Thyroid gland (tissue), 4 donors: ENCODE measurements around the gene MOSPD2. TPM values are rescaled to one million over a fixed set of nuclear protein-coding genes. Genes with fewer than 3 reads are reported as not detected.
A peak's percentile ranks its signal among the peaks of the same experiment; 100 is the strongest.

ENCODE experiments used
- DNase-seq, 2 donors: peaks; one replicate each; pipeline ENCODE4 v3.0.0-alpha.2; 2019
- H3K27ac ChIP-seq, 3 donors: fragments of 200-600 bp; sonication (generic); 1 replicate in 2 of 3; 2 replicates in 1 of 3; pipeline ENCODE4 v1.5.1; 2016 to 2019; ENCODE audit warnings: mild to moderate bottlenecking in 1 of 3, moderate library complexity in 1 of 3
- H3K27me3 ChIP-seq: fragments of 200-600 bp; sonication (generic); one replicate; pipeline ENCODE4 v1.5.1; 2019
- H3K36me3 ChIP-seq, 2 donors: fragments of 200-600 bp; sonication (generic); one replicate each; pipeline ENCODE4 v1.5.1; 2016 to 2019
- H3K4me1 ChIP-seq, 2 donors: fragments of 200-600 bp; sonication (generic); one replicate each; pipeline ENCODE4 v1.5.1; 2017 to 2019
- H3K4me3 ChIP-seq, 3 donors: fragments of 200-600 bp; sonication (generic); replicated peaks in 1 of 3; 1 replicate in 2 of 3; 2 replicates in 1 of 3; pipeline ENCODE4 v1.5.1; 2016; ENCODE audit warnings: mild to moderate bottlenecking in 1 of 3
- H3K9me3 ChIP-seq: fragments of 200-600 bp; sonication (generic); one replicate; pipeline ENCODE4 v1.5.1; 2017
- CTCF ChIP-seq, 6 experiments: fragments of 200-600 bp in 3 of 6; fragments of 450-650 bp in 3 of 6; sonication (generic) in 3 of 6; IDR thresholded peaks; one replicate each; pipeline ENCODE4 v1.5.1; 2016 to 2019; ENCODE audit warnings: antibody characterized with exemption in 6 of 6, mild to moderate bottlenecking in 2 of 6, inconsistent platforms in 1 of 6, moderate library complexity in 1 of 6
- POLR2A ChIP-seq, 2 donors: fragments of 450-650 bp; IDR thresholded peaks; one replicate each; pipeline ENCODE4 v1.6.1; 2017; ENCODE audit warnings: antibody characterized with exemption in 2 of 2, mild to moderate bottlenecking in 2 of 2, moderate library complexity in 1 of 2
- WGBS, 2 donors: methylation state at CpG; one replicate each; pipeline ENCODE4 v1.1.5; 2017; 5-methylcytosine and 5-hydroxymethylcytosine counted together
- intact Hi-C: fragments of 100-400 bp; cut with DNase I; formaldehyde crosslinking; loops from one replicate; pipeline ENCODE4 v1.15.1; 2023
- total RNA-seq, 4 donors: library from RNA; depleted of rRNA; stranded (reverse); fragments of >200 nt; gene quantifications; one replicate each; pipeline ENCODE4 v1.2.3, GENCODE V29; 2016

The MOSPD2 gene
- total RNA-seq, result 10 to 100 TPM; 33.3 to 39.0 (median 37.3) TPM

- no peaks in the 10 kb centered on the region for H3K4me1 ChIP-seq
- peak; percentile 95 for DNase-seq
- no peaks in the 10 kb centered on the region for H3K36me3 ChIP-seq
- H3K27me3 ChIP-seq, result no peaks in the 10 kb centered on the region
- peak within 1 kb of the TSS in 1 of 3 donors; percentile 51 for H3K27ac ChIP-seq
- peak within 1 kb of the TSS; percentile 33 to 51 (median 51) for H3K4me3 ChIP-seq
- no peaks in the 10 kb centered on the region for H3K9me3 ChIP-seq
- TF ChIP-seq POLR2A (IDR thresholded peaks at IDR 0.05), result peak in 1 of 2 donors; percentile 66
- TF ChIP-seq CTCF (IDR thresholded peaks at IDR 0.05), result no peak
- intact Hi-C loops, result no loop called here
- WGBS, 2 donors, result 0% methylated on average over 8 to 25 of the region's 78 CpGs
Observed at GRCh38 chrX:14872851-14873675, at the start of gene MOSPD2, which contains the start of gene FANCB. Gene MOSPD2 (plus strand): TSS chrX:14873421. CDS start chrX:14873529, 108 bp downstream. Gene FANCB (minus strand): TSS chrX:14873069. CDS start chrX:14865510, 7,559 bp downstream.

GRCh38 chrX:14825851-14826250 is 47.4 kb upstream of the MOSPD2 start:
- H3K9me3 ChIP-seq, result no peaks in the 10 kb centered on the region
- H3K27me3 ChIP-seq, result no peaks in the 10 kb centered on the region
- no peaks in the 10 kb centered on the region for H3K4me1 ChIP-seq
- no peak overlapping the region for H3K4me3 ChIP-seq
- TF ChIP-seq POLR2A (IDR thresholded peaks at IDR 0.05) (no peak), CTCF (IDR thresholded peaks at IDR 0.05) (no peak)
- H3K27ac ChIP-seq, result no peak overlapping the region
- DNase-seq, result no peak
- H3K36me3 ChIP-seq, result no peaks in the 10 kb centered on the region
- intact Hi-C loops, result no loop called here

GRCh38 chrX:14826319-14826718 is 46.9 kb upstream of the MOSPD2 start:
- Histone ChIP-seq H3K36me3 (no peaks in the 10 kb centered on the region), H3K27ac (no peak overlapping the region), H3K27me3 (no peaks in the 10 kb centered on the region), H3K9me3 (no peaks in the 10 kb centered on the region), H3K4me1 (no peaks in the 10 kb centered on the region), H3K4me3 (no peak overlapping the region)
- DNase-seq, result no peak
- intact Hi-C loops, result no loop called here
- 56 to 68% methylated on average over 3 of the region's 3 CpGs for WGBS, 2 donors
- TF ChIP-seq POLR2A (IDR thresholded peaks at IDR 0.05), result no peak
- TF ChIP-seq CTCF (IDR thresholded peaks at IDR 0.05), result no peak

GRCh38 chrX:14829643-14830042 is 43.6 kb upstream of the MOSPD2 start:
- no peaks in the 10 kb centered on the region for H3K4me1 ChIP-seq
- intact Hi-C loops, result no loop called here
- no peaks in the 10 kb centered on the region for H3K9me3 ChIP-seq
- 24 to 32% methylated on average over 2 of the region's 2 CpGs for WGBS, 2 donors
- no peak overlapping the region for H3K27ac ChIP-seq
- TF ChIP-seq CTCF (IDR thresholded peaks at IDR 0.05) (peak in 1 of 6 experiments; percentile 22), POLR2A (IDR thresholded peaks at IDR 0.05) (no peak)
- DNase-seq, result no peak
- no peaks in the 10 kb centered on the region for H3K27me3 ChIP-seq
- H3K4me3 ChIP-seq, result no peak overlapping the region
- no peaks in the 10 kb centered on the region for H3K36me3 ChIP-seq

- intact Hi-C loops, result no loop called here
- TF ChIP-seq CTCF (IDR thresholded peaks at IDR 0.05), result no peak
- no peak for TF ChIP-seq POLR2A (IDR thresholded peaks at IDR 0.05)
- Histone ChIP-seq H3K27ac (no peak overlapping the region), H3K9me3 (no peaks in the 10 kb centered on the region), H3K36me3 (no peaks in the 10 kb centered on the region), H3K4me3 (no peak overlapping the region), H3K4me1 (no peaks in the 10 kb centered on the region), H3K27me3 (no peaks in the 10 kb centered on the region)
- WGBS, 2 donors, result 88 to 95% methylated on average over 2 of the region's 2 CpGs
- DNase-seq, result no peak
Observed at GRCh38 chrX:14832151-14832550, 41.1 kb upstream of the MOSPD2 start.
